ENCODE results near the gene SCD5.

DNA sequence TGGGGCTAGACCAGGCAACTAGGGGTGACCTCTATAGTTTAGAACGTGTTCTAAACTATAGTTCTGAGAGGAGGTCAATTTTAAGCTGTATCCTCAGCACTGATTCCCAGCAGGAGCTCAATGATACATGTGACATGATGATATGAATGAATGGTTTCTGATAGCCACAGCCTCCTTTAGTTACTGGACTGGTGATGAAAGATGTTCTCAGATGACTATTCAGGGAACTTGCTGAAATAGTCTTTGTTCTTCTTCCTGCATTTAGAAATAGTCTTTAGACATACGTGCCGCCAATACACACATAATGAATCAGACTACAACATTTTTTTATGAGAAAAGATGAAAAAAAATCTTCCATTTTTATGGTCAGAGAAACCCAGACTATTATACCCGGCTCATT is 120.5 kb downstream of the SCD5 start:
- TF ChIP-seq, protein P1, sequence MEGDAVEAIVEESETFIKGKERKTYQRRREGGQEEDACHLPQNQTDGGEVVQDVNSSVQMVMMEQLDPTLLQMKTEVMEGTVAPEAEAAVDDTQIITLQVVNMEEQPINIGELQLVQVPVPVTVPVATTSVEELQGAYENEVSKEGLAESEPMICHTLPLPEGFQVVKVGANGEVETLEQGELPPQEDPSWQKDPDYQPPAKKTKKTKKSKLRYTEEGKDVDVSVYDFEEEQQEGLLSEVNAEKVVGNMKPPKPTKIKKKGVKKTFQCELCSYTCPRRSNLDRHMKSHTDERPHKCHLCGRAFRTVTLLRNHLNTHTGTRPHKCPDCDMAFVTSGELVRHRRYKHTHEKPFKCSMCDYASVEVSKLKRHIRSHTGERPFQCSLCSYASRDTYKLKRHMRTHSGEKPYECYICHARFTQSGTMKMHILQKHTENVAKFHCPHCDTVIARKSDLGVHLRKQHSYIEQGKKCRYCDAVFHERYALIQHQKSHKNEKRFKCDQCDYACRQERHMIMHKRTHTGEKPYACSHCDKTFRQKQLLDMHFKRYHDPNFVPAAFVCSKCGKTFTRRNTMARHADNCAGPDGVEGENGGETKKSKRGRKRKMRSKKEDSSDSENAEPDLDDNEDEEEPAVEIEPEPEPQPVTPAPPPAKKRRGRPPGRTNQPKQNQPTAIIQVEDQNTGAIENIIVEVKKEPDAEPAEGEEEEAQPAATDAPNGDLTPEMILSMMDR (IDR thresholded peaks at IDR 0.05; ENCODE audit: low read length): no peak
- TF ChIP-seq EZH2 (IDR thresholded peaks at IDR 0.05; ENCODE audit: borderline replicate concordance, low read length): no peak
